ENCODE measurements around the gene BRINP2. TPM values are rescaled to one million over a fixed set of nuclear protein-coding genes. Genes with fewer than 3 reads are reported as not detected.

Gene BRINP2
- 0.26 TPM in 1 of 2 replicates, not detected in the other for total RNA-seq

- DNase-seq: no peak
- H3K27ac Mint-ChIP-seq: no peak within 1 kb of the TSS
- no peak within 1 kb of the TSS for H3K4me3 Mint-ChIP-seq
- no peaks in the 10 kb centered on the region for H3K9me3 Mint-ChIP-seq
- no peaks in the 10 kb centered on the region for H3K4me1 Mint-ChIP-seq
- intact Hi-C loops (cut with micrococcal nuclease): no loop called here
- H3K36me3 Mint-ChIP-seq (ENCODE audit: low read depth): no peaks in the 10 kb centered on the region
- peaks cover 4% of the 10 kb centered on the region for H3K27me3 Mint-ChIP-seq
These were observed at the start of gene BRINP2 for GRCh38 chr1:177170756-177171535. BRINP2 (plus strand) TSS chr1:177170958; CDS start chr1:177229877, 58,919 bp downstream.

- Mint-ChIP-seq H3K36me3 (ENCODE audit: low read depth) (no peaks in the 10 kb centered on the region), H3K4me1 (no peaks in the 10 kb centered on the region), H3K27me3 (no peaks in the 10 kb centered on the region), H3K27ac (no peak overlapping the region), H3K4me3 (no peak overlapping the region), H3K9me3 (no peaks in the 10 kb centered on the region)
- DNase-seq: no peak
- intact Hi-C loops (cut with micrococcal nuclease): no loop called here
These were observed 48.1 kb upstream of the BRINP2 start for GRCh38 chr1:177122461-177123251.

- no peaks in the 10 kb centered on the region for H3K9me3 Mint-ChIP-seq
These were observed 46.0 kb upstream of the BRINP2 start for GRCh38 chr1:177124577-177125278.

DNA sequence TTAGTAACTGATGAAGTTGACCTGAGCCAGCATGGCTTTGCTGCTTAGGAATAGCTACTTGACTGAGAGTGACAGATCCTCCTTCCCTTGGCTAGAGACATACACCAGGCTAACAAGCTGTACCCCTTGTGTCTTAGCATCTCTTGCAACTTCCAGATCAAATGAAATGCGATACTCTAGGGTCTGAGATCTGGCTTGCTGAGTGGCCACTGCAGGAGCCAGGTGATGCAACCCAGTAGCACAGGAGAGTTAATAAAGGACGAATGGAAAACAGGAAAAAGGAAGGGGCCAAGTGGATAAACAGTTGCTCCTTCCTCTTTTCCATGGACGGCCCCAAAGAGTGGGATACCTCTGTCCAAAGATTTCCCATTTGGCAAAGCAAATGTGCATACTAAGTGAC lies 44.5 kb upstream of the BRINP2 start:
- Mint-ChIP-seq H3K36me3 (ENCODE audit: low read depth) (no peaks in the 10 kb centered on the region), H3K27ac (no peak overlapping the region), H3K4me3 (no peak overlapping the region), H3K4me1 (no peaks in the 10 kb centered on the region), H3K27me3 (no peaks in the 10 kb centered on the region), H3K9me3 (no peaks in the 10 kb centered on the region)
- intact Hi-C loops (cut with micrococcal nuclease): no loop called here
- no peak for DNase-seq

More at GRCh38 chr1:177124577-177125278, 46.0 kb upstream of the BRINP2 start:
- Mint-ChIP-seq H3K36me3 (ENCODE audit: low read depth) (no peaks in the 10 kb centered on the region), H3K4me1 (no peaks in the 10 kb centered on the region), H3K4me3 (no peak overlapping the region), H3K27ac (no peak overlapping the region), H3K27me3 (no peaks in the 10 kb centered on the region)
- intact Hi-C loops (cut with micrococcal nuclease): no loop called here
- no peak for DNase-seq

DNA sequence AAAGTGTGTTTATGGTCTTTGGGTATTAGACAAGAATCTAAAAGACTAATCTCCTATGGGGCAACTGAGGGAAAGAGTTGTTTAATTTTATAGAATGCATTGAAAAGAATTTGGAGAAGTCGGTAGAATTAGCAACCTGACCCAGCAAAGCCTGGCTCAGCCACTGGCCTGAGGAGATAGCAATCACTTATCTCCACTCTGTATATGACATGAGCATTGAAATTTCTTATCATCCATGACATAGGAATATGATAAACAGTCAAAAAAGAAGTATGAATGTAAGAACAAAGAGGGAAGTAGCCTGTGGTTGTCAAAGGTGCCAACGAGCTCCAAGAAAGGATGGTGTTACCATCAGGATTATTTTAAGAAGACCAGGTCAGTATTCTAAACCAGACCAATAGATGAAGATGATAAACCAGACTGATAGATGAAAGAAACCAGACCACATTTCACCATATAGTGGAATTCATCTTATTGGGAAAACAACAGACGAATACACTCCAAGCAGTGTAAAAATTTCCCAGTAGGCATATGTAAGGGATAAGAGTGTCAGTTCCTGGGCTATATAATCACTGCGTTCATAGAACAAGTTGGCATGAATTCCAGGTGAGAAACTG lies 42.0 kb upstream of the BRINP2 start:
- DNase-seq: no peak
- Mint-ChIP-seq H3K27ac (no peak overlapping the region), H3K36me3 (ENCODE audit: low read depth) (no peaks in the 10 kb centered on the region), H3K27me3 (peaks cover 1% of the 10 kb centered on the region), H3K4me3 (no peak overlapping the region), H3K4me1 (no peaks in the 10 kb centered on the region), H3K9me3 (no peaks in the 10 kb centered on the region)
- intact Hi-C loops (cut with micrococcal nuclease): no loop called here

- H3K4me1 Mint-ChIP-seq: no peaks in the 10 kb centered on the region
- H3K27ac Mint-ChIP-seq: no peak overlapping the region
- intact Hi-C loops (cut with micrococcal nuclease): no loop called here
- DNase-seq: no peak
- no peaks in the 10 kb centered on the region for H3K36me3 Mint-ChIP-seq (ENCODE audit: low read depth)
- no peaks in the 10 kb centered on the region for H3K9me3 Mint-ChIP-seq
- peaks cover 1% of the 10 kb centered on the region for H3K27me3 Mint-ChIP-seq
- H3K4me3 Mint-ChIP-seq: no peak overlapping the region
These were observed 40.3 kb upstream of the BRINP2 start for GRCh38 chr1:177130451-177130945.

- H3K27me3 Mint-ChIP-seq: peaks cover 1% of the 10 kb centered on the region
- no peak overlapping the region for H3K27ac Mint-ChIP-seq
- no peak for DNase-seq
- no peak overlapping the region for H3K4me3 Mint-ChIP-seq
- no peaks in the 10 kb centered on the region for H3K9me3 Mint-ChIP-seq
- intact Hi-C loops (cut with micrococcal nuclease): no loop called here
- no peaks in the 10 kb centered on the region for H3K36me3 Mint-ChIP-seq (ENCODE audit: low read depth)
- no peaks in the 10 kb centered on the region for H3K4me1 Mint-ChIP-seq
These were observed 39.0 kb upstream of the BRINP2 start for GRCh38 chr1:177131723-177132122.

- DNase-seq: no peak
- Mint-ChIP-seq H3K9me3 (no peaks in the 10 kb centered on the region), H3K4me1 (no peaks in the 10 kb centered on the region), H3K27me3 (peaks cover 1% of the 10 kb centered on the region), H3K4me3 (no peak overlapping the region), H3K27ac (no peak overlapping the region), H3K36me3 (ENCODE audit: low read depth) (no peaks in the 10 kb centered on the region)
- intact Hi-C loops (cut with micrococcal nuclease): no loop called here
These were observed 38.6 kb upstream of the BRINP2 start for GRCh38 chr1:177132141-177132540.

DNA sequence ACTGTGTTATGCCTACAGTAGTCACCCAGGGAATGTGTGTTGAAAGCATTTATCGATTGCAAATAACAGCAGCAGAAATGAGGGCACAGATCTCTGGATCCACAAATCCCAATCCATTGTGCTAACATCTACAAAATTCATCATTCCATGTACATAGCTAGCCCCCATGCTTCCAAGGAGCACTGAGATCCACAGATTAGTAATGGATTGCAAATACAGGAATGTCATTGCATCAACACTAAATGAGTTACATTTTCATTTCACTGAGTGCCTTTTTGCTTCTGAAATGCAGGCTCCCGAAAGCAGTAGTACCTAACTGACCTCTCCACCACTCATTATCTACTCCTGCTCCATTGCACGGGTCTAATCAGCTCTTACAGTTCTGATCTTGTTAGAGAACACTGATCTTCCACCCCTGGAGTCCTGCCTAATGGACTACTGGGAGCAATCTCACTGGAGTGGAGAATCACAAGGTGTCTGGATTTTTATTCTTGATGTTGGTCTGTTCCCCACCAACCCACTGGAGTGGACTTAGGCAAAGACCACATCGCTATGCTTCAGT lies 36.7 kb upstream of the BRINP2 start:
- DNase-seq: no peak
- intact Hi-C loops (cut with micrococcal nuclease): no loop called here
- Mint-ChIP-seq H3K9me3 (no peaks in the 10 kb centered on the region), H3K4me1 (no peaks in the 10 kb centered on the region), H3K27ac (no peak overlapping the region), H3K4me3 (no peak overlapping the region), H3K27me3 (peaks cover 1% of the 10 kb centered on the region), H3K36me3 (ENCODE audit: low read depth) (no peaks in the 10 kb centered on the region)

DNA sequence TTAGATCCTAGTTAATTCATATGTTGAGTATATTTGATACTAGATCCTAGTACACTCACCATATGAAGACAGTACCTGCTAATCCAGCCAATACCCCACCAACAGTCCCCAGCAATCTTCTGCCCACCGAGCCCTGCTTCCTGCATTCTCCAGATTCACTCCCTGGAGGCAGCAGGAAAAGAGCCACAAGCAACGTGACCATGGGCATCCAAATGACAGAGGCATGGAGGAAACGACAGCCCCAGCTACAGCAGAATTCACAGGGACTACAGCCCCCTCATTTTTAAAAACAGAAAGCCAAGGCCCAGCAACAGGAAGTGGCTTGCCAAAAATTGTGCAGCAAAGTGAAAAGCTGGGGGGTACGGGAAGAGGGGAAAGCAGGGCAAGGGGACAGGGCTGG lies 35.5 kb upstream of the BRINP2 start:
- Mint-ChIP-seq H3K27ac (no peak overlapping the region), H3K4me1 (no peaks in the 10 kb centered on the region), H3K36me3 (ENCODE audit: low read depth) (no peaks in the 10 kb centered on the region), H3K9me3 (no peaks in the 10 kb centered on the region), H3K27me3 (peaks cover 1% of the 10 kb centered on the region), H3K4me3 (no peak overlapping the region)
- DNase-seq: no peak
- intact Hi-C loops (cut with micrococcal nuclease): no loop called here

GRCh38 chr1:177137814-177138213 lies 32.9 kb upstream of the BRINP2 start:
- no peaks in the 10 kb centered on the region for H3K27me3 Mint-ChIP-seq
- H3K4me3 Mint-ChIP-seq: no peak overlapping the region
- no peaks in the 10 kb centered on the region for H3K9me3 Mint-ChIP-seq
- no peak overlapping the region for H3K27ac Mint-ChIP-seq
- intact Hi-C loops (cut with micrococcal nuclease): no loop called here
- DNase-seq: no peak
- no peaks in the 10 kb centered on the region for H3K4me1 Mint-ChIP-seq
- no peaks in the 10 kb centered on the region for H3K36me3 Mint-ChIP-seq (ENCODE audit: low read depth)

DNA sequence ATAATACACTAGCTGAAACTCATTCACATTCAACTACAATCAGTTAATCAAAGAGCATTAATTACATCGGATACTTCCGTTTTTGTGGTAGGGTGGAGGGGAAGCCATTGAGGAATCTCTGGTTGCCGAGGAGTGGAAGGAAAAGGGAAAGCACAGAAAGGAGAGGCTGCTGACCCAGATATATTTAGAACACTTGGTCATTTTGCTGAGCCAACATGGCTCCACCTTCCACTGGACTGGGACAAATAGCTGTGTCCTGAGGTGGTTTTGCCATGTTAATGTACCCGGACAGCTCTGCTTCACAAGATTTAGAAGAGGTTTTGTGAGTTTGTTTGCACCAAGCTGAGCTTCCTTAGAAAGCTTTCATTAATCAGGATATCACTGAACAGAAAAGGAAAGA lies 32.4 kb upstream of the BRINP2 start:
- DNase-seq: no peak
- Mint-ChIP-seq H3K27me3 (no peaks in the 10 kb centered on the region), H3K36me3 (ENCODE audit: low read depth) (no peaks in the 10 kb centered on the region), H3K4me3 (no peak overlapping the region), H3K27ac (no peak overlapping the region), H3K4me1 (no peaks in the 10 kb centered on the region), H3K9me3 (no peaks in the 10 kb centered on the region)
- intact Hi-C loops (cut with micrococcal nuclease): no loop called here

DNA sequence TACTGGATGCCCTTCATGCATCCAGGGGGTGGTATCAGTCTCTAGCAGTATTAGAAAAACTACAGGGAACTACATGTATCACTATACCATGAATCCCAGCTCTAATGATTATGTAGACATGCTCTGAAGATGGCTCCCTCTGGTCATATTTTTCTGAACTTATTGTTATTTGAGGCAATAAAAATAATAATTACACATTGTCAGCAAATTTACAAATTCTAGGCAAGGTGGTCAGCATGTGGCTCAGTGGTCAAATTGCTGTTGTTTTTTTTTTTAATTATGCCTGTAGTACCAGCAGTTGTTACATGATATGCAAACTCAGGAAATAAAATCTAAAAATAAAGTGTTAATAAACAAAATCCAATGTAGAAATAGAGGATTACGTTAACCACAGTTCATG lies 28.7 kb upstream of the BRINP2 start:
- Mint-ChIP-seq H3K4me3 (no peak overlapping the region), H3K36me3 (ENCODE audit: low read depth) (no peaks in the 10 kb centered on the region), H3K4me1 (no peaks in the 10 kb centered on the region), H3K9me3 (no peaks in the 10 kb centered on the region), H3K27me3 (no peaks in the 10 kb centered on the region), H3K27ac (no peak overlapping the region)
- no peak for DNase-seq
- intact Hi-C loops (cut with micrococcal nuclease): no loop called here

Measured in activated CD4-positive, alpha-beta T cell treated with anti-CD3 and anti-CD28 coated beads, Interleukin-2, amount 10 ng/mL, durations not matched to agents 24 days and 14 days (primary cell).